DND-41 (cell line): ENCODE results near the gene ACAP3.

ENCODE experiments used
- CTCF ChIP-seq: IDR thresholded peaks from 2 replicates; pipeline ENCODE4 v1.5.1; 2012; ENCODE audit warnings: borderline replicate concordance, low read length, moderate library complexity, mild to moderate bottlenecking; ENCODE audit not compliant: poor library complexity, severe bottlenecking; ENCODE audit errors: extremely low read depth
- EZH2 ChIP-seq: IDR thresholded peaks from 3 replicates; pipeline ENCODE4 v1.6.1; 2012; ENCODE audit warnings: borderline replicate concordance, low read depth, mild to moderate bottlenecking, moderate library complexity, low read length, inconsistent platforms; ENCODE audit not compliant: severe bottlenecking

GRCh38 chr1:1290238-1290731 lies 17.4 kb downstream of the ACAP3 start:
- peak; percentile 61 for TF ChIP-seq CTCF
- no peak for TF ChIP-seq EZH2
